ENCODE measurements around the gene AOPEP.

Gene AOPEP

GRCh38 chr9:95094002-95094401 lies 367.5 kb downstream of the AOPEP start:
- Histone ChIP-seq H3K9me3 (ENCODE audit: control insufficient read depth in 1 of 2, low read length in 2 of 2) (no peaks in the 10 kb centered on the region), H3K4me3 (ENCODE audit: low read depth in 1 of 2, low read length in 2 of 2) (no peak overlapping the region), H3K36me3 (ENCODE audit: control insufficient read depth in 1 of 2, insufficient read depth in 2 of 2, low read length in 2 of 2) (peaks cover 0 to 12% of the 10 kb centered on the region in 2 donors), H3K27ac (ENCODE audit: low read length) (no peak overlapping the region), H3K27me3 (ENCODE audit: low read depth, low read length) (no peaks in the 10 kb centered on the region), H3K4me1 (ENCODE audit: control insufficient read depth in 1 of 2, insufficient read depth in 2 of 2, low read length in 2 of 2) (peaks cover 4 to 54% of the 10 kb centered on the region in 2 donors)

DNA sequence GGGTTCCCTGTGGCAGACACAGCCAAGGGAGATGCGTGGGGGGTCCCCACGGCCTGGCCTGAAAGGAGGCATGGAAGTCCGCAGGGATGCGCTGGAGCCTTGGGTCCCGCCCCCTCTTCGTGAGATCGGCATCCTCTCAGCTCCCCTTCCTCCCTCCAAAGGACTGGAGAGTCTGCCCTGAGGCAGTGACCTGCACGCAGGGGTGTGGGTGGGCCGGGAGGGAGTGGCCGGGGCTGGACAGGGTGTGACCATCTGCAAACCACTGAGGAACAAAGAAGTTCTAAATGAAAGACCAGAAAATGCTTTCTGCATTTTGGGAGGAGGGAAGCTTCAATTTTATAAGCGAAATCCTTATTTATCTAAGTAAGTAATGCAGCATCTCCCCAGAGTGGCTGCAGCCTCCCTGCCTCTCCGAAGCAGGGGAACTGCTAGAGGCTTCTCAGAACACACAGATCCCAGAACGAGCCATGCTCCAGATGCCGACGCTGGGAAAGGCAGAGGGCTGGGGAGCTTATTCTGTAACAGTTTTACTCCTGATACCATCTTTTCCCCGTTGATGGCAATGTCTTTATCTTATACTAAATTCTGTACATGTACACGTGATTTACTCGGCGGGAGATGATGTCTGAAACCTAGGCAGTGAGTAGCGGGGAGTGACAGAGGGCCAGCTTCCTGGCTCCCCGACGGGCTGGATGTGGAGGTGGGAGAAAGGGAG lies 369.3 kb downstream of the AOPEP start:
- no peak overlapping the region for H3K27ac ChIP-seq (ENCODE audit: low read length)
- peaks cover 0 to 50% of the 10 kb centered on the region in 2 donors for H3K4me1 ChIP-seq (ENCODE audit: control insufficient read depth in 1 of 2, insufficient read depth in 2 of 2, low read length in 2 of 2)
- H3K27me3 ChIP-seq (ENCODE audit: low read depth, low read length): no peaks in the 10 kb centered on the region
- peaks cover 0 to 20% of the 10 kb centered on the region in 2 donors for H3K36me3 ChIP-seq (ENCODE audit: control insufficient read depth in 1 of 2, insufficient read depth in 2 of 2, low read length in 2 of 2)
- H3K9me3 ChIP-seq (ENCODE audit: control insufficient read depth in 1 of 2, low read length in 2 of 2): no peaks in the 10 kb centered on the region
- no peak overlapping the region for H3K4me3 ChIP-seq (ENCODE audit: low read depth in 1 of 2, low read length in 2 of 2)

DNA sequence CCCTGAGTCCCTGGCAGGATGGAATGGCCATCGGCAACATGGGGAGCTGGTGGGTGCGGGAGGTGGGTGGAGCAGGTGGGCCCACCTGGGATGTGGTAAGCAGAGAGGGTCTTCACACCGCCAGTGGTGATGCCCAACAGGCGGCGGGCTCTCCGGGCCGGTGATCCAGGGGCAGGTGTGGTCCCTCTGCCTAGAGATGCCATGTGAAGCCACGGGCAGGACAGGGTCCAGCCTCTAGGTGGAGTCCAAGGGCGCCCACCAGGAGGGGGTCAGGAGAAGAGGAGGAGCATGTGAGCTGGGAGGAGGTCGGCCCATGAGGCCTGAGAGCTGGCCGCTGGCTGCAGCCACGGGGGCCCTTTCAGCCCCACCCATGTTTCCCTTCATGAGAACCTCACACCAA lies 369.9 kb downstream of the AOPEP start:
- no peak overlapping the region for H3K27ac ChIP-seq (ENCODE audit: low read length)
- no peaks in the 10 kb centered on the region for H3K9me3 ChIP-seq (ENCODE audit: control insufficient read depth in 1 of 2, low read length in 2 of 2)
- no peak overlapping the region for H3K4me3 ChIP-seq (ENCODE audit: low read depth in 1 of 2, low read length in 2 of 2)
- H3K36me3 ChIP-seq (ENCODE audit: control insufficient read depth in 1 of 2, insufficient read depth in 2 of 2, low read length in 2 of 2): peaks cover 0 to 20% of the 10 kb centered on the region in 2 donors
- H3K4me1 ChIP-seq (ENCODE audit: control insufficient read depth in 1 of 2, insufficient read depth in 2 of 2, low read length in 2 of 2): peaks cover 0 to 44% of the 10 kb centered on the region in 2 donors
- H3K27me3 ChIP-seq (ENCODE audit: low read depth, low read length): no peaks in the 10 kb centered on the region

GRCh38 chr9:95096807-95097206 lies 370.3 kb downstream of the AOPEP start:
- Histone ChIP-seq H3K4me3 (ENCODE audit: low read depth in 1 of 2, low read length in 2 of 2) (no peak overlapping the region), H3K27ac (ENCODE audit: low read length) (no peak overlapping the region), H3K9me3 (ENCODE audit: control insufficient read depth in 1 of 2, low read length in 2 of 2) (no peaks in the 10 kb centered on the region), H3K4me1 (ENCODE audit: control insufficient read depth in 1 of 2, insufficient read depth in 2 of 2, low read length in 2 of 2) (peaks cover 0 to 44% of the 10 kb centered on the region in 2 donors), H3K36me3 (ENCODE audit: control insufficient read depth in 1 of 2, insufficient read depth in 2 of 2, low read length in 2 of 2) (peaks cover 0 to 18% of the 10 kb centered on the region in 2 donors), H3K27me3 (ENCODE audit: low read depth, low read length) (no peaks in the 10 kb centered on the region)

DNA sequence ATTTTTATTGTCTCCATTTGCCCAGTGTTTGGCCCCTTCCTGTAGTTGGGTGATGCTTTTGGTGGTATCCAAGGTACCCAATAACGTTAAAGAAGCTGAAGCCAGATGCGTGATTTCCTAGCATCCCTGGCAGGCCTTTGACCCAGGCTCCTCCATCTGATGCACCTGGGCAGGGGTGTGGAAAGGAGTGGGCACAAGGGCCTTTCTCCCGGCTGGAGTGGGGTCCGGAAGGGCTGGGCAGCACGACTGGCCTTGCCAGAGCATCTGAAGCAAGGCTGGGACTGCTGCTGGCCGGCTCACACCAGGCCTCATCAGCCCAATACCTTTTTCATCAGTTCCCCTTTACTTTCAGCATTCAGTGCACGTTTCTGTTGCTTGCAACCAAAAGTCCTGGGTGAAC lies 370.8 kb downstream of the AOPEP start:
- Histone ChIP-seq H3K27ac (ENCODE audit: low read length) (no peak overlapping the region), H3K4me1 (ENCODE audit: control insufficient read depth in 1 of 2, insufficient read depth in 2 of 2, low read length in 2 of 2) (peaks cover 3 to 44% of the 10 kb centered on the region in 2 donors), H3K27me3 (ENCODE audit: low read depth, low read length) (no peaks in the 10 kb centered on the region), H3K9me3 (ENCODE audit: control insufficient read depth in 1 of 2, low read length in 2 of 2) (no peaks in the 10 kb centered on the region), H3K4me3 (ENCODE audit: low read depth in 1 of 2, low read length in 2 of 2) (no peak overlapping the region), H3K36me3 (ENCODE audit: control insufficient read depth in 1 of 2, insufficient read depth in 2 of 2, low read length in 2 of 2) (peaks cover 0 to 15% of the 10 kb centered on the region in 2 donors)

GRCh38 chr9:95098391-95098921 lies 372.0 kb downstream of the AOPEP start:
- Histone ChIP-seq H3K36me3 (ENCODE audit: control insufficient read depth in 1 of 2, insufficient read depth in 2 of 2, low read length in 2 of 2) (peaks cover 0 to 15% of the 10 kb centered on the region in 2 donors), H3K9me3 (ENCODE audit: control insufficient read depth in 1 of 2, low read length in 2 of 2) (no peaks in the 10 kb centered on the region), H3K4me3 (ENCODE audit: low read depth in 1 of 2, low read length in 2 of 2) (no peak overlapping the region), H3K4me1 (ENCODE audit: control insufficient read depth in 1 of 2, insufficient read depth in 2 of 2, low read length in 2 of 2) (peaks cover 6 to 47% of the 10 kb centered on the region in 2 donors), H3K27ac (ENCODE audit: low read length) (no peak overlapping the region), H3K27me3 (ENCODE audit: low read depth, low read length) (no peaks in the 10 kb centered on the region)

DNA sequence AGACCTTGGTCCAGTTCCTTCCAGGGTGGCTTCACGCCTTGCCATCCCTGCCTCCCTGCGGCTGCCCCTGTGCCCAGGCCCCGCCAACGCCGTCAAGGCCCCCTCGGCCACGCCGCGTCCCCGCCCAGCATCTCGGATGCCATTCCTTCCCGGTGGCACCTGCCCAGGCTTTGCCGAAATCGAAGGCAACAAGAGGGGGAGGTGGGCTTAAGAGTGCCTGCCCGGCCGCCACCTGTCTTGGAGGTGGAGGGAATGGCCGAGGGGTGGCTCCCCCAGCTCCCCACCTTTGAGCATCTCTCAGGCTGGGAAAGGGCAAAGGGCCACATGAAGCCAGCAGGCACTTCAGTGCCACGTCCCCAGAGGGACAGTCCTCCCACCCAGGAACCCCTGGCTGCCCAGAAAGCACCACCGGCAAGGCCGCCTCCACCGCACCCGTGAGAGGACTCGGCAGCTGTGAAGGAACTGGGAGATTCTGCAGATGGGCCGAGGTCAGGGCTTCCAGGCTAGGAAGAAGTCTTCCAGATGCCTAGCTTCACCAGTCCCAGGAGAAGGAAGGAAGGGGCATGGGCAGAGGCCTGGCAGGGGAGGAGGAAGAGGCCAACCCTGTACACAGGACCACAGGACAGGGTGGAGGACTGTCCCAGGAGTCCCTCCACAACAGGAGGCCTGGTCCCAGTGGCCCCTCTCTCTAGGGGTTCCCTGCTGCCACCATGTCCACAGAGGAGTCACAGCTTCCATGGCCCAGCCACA lies 373.0 kb downstream of the AOPEP start:
- peaks cover 6 to 49% of the 10 kb centered on the region in 2 donors for H3K4me1 ChIP-seq (ENCODE audit: control insufficient read depth in 1 of 2, insufficient read depth in 2 of 2, low read length in 2 of 2)

GRCh38 chr9:95100071-95100627 lies 373.6 kb downstream of the AOPEP start:
- no peak overlapping the region for H3K4me3 ChIP-seq (ENCODE audit: low read depth in 1 of 2, low read length in 2 of 2)
- peaks cover 0 to 15% of the 10 kb centered on the region in 2 donors for H3K36me3 ChIP-seq (ENCODE audit: control insufficient read depth in 1 of 2, insufficient read depth in 2 of 2, low read length in 2 of 2)
- no peaks in the 10 kb centered on the region for H3K9me3 ChIP-seq (ENCODE audit: control insufficient read depth in 1 of 2, low read length in 2 of 2)
- peaks cover 6 to 43% of the 10 kb centered on the region in 2 donors for H3K4me1 ChIP-seq (ENCODE audit: control insufficient read depth in 1 of 2, insufficient read depth in 2 of 2, low read length in 2 of 2)
- H3K27ac ChIP-seq (ENCODE audit: low read length): no peak overlapping the region
- H3K27me3 ChIP-seq (ENCODE audit: low read depth, low read length): no peaks in the 10 kb centered on the region

More for the DNA sequence above, 373.0 kb downstream of the AOPEP start:
- Histone ChIP-seq H3K36me3 (ENCODE audit: control insufficient read depth in 1 of 2, insufficient read depth in 2 of 2, low read length in 2 of 2) (peaks cover 0 to 15% of the 10 kb centered on the region in 2 donors), H3K4me3 (ENCODE audit: low read depth in 1 of 2, low read length in 2 of 2) (no peak overlapping the region), H3K27ac (ENCODE audit: low read length) (no peak overlapping the region), H3K27me3 (ENCODE audit: low read depth, low read length) (no peaks in the 10 kb centered on the region), H3K9me3 (ENCODE audit: control insufficient read depth in 1 of 2, low read length in 2 of 2) (no peaks in the 10 kb centered on the region)

GRCh38 chr9:95101326-95101725 lies 374.8 kb downstream of the AOPEP start:
- H3K27me3 ChIP-seq (ENCODE audit: low read depth, low read length): no peaks in the 10 kb centered on the region
- no peak overlapping the region for H3K4me3 ChIP-seq (ENCODE audit: low read depth in 1 of 2, low read length in 2 of 2)
- H3K4me1 ChIP-seq (ENCODE audit: control insufficient read depth in 1 of 2, insufficient read depth in 2 of 2, low read length in 2 of 2): peaks cover 6 to 42% of the 10 kb centered on the region in 2 donors
- H3K36me3 ChIP-seq (ENCODE audit: control insufficient read depth in 1 of 2, insufficient read depth in 2 of 2, low read length in 2 of 2): peaks cover 0 to 15% of the 10 kb centered on the region in 2 donors
- H3K27ac ChIP-seq (ENCODE audit: low read length): no peak overlapping the region
- no peaks in the 10 kb centered on the region for H3K9me3 ChIP-seq (ENCODE audit: control insufficient read depth in 1 of 2, low read length in 2 of 2)

- peaks cover 6 to 49% of the 10 kb centered on the region in 2 donors for H3K4me1 ChIP-seq (ENCODE audit: control insufficient read depth in 1 of 2, insufficient read depth in 2 of 2, low read length in 2 of 2)
- H3K9me3 ChIP-seq (ENCODE audit: control insufficient read depth in 1 of 2, low read length in 2 of 2): no peaks in the 10 kb centered on the region
- no peak overlapping the region for H3K27ac ChIP-seq (ENCODE audit: low read length)
- H3K27me3 ChIP-seq (ENCODE audit: low read depth, low read length): no peaks in the 10 kb centered on the region
- H3K4me3 ChIP-seq (ENCODE audit: low read depth in 1 of 2, low read length in 2 of 2): no peak overlapping the region
- peaks cover 5 to 18% of the 10 kb centered on the region in 2 donors for H3K36me3 ChIP-seq (ENCODE audit: control insufficient read depth in 1 of 2, insufficient read depth in 2 of 2, low read length in 2 of 2)
Observed at GRCh38 chr9:95102001-95102433, 375.5 kb downstream of the AOPEP start.

DNA sequence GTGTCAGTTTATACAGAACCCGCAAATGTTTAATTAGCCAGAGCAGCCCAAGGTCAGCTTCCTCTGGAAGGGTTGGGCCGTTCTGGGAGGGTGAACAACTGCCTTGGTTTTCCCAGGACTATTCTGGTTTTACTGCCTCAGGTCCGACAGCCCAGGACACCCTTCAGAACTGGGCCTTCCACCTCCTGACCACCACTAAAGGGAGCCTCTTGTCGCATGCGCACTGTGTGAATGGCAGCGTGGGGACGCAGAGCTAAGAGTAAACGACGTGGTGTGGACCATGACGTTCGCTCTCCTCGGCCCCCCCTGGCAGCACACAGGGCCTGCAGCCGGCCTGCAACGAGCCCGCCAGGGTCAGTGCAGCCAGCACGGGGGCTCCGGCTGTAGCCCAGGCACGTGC lies 376.1 kb downstream of the AOPEP start:
- H3K9me3 ChIP-seq (ENCODE audit: control insufficient read depth in 1 of 2, low read length in 2 of 2): no peaks in the 10 kb centered on the region
- peaks cover 5 to 14% of the 10 kb centered on the region in 2 donors for H3K36me3 ChIP-seq (ENCODE audit: control insufficient read depth in 1 of 2, insufficient read depth in 2 of 2, low read length in 2 of 2)
- H3K27ac ChIP-seq (ENCODE audit: low read length): no peak overlapping the region
- peaks cover 6 to 52% of the 10 kb centered on the region in 2 donors for H3K4me1 ChIP-seq (ENCODE audit: control insufficient read depth in 1 of 2, insufficient read depth in 2 of 2, low read length in 2 of 2)
- H3K27me3 ChIP-seq (ENCODE audit: low read depth, low read length): no peaks in the 10 kb centered on the region
- no peak overlapping the region for H3K4me3 ChIP-seq (ENCODE audit: low read depth in 1 of 2, low read length in 2 of 2)
